Endothelial cell (in vitro differentiated cells): ENCODE data around the gene FXYD7. TPM values are rescaled to one million over a fixed set of nuclear protein-coding genes. Genes with fewer than 3 reads are reported as not detected.

Experiments
- DNase-seq: peaks from one replicate; pipeline ENCODE4 v3.0.0; 2021; ENCODE audit warnings: low spot score
- H3K27ac Mint-ChIP-seq: one replicate; pipeline ENCODE4 v1.8.0; 2021; ENCODE audit warnings: mixed read lengths, inconsistent platforms; ENCODE audit not compliant: unreplicated experiment
- H3K27me3 Mint-ChIP-seq: one replicate; pipeline ENCODE4 v1.8.0; 2021; ENCODE audit warnings: mild to moderate bottlenecking, moderate library complexity, mixed read lengths, inconsistent platforms; ENCODE audit not compliant: unreplicated experiment
- H3K36me3 Mint-ChIP-seq: one replicate; pipeline ENCODE4 v1.8.0; 2021; ENCODE audit warnings: mild to moderate bottlenecking, low read depth, mixed read lengths, inconsistent platforms; ENCODE audit not compliant: unreplicated experiment
- H3K4me1 Mint-ChIP-seq: one replicate; pipeline ENCODE4 v1.8.0; 2021; ENCODE audit warnings: mild to moderate bottlenecking, mixed read lengths, inconsistent platforms; ENCODE audit not compliant: unreplicated experiment
- H3K4me3 Mint-ChIP-seq: one replicate; pipeline ENCODE4 v1.8.0; 2021; ENCODE audit warnings: mild to moderate bottlenecking, mixed read lengths, inconsistent platforms; ENCODE audit not compliant: unreplicated experiment
- H3K9me3 Mint-ChIP-seq: one replicate; pipeline ENCODE4 v1.8.0; 2021; ENCODE audit warnings: mixed read lengths, inconsistent platforms; ENCODE audit not compliant: unreplicated experiment
- total RNA-seq: library from RNA; stranded (reverse); fragmentation: NEBNext Ultra II Directional; extraction: Animal tissue kit (Norgen Biotek cat#: 25700); gene quantifications from one replicate; pipeline ENCODE4 v1.2.1, GENCODE V29; 2021; ENCODE audit not compliant: unreplicated experiment
- TF ChIP-seq, protein P1 (sequence below): fragments of 200-600 bp; sonication (generic); IDR thresholded peaks from one replicate; pipeline ENCODE4 v1.5.0; 2021; ENCODE audit warnings: antibody characterized with exemption; ENCODE audit not compliant: unreplicated experiment

FXYD7 gene
- total RNA-seq, 1 donor from 2014 or later, result 0.67 TPM

DNA sequence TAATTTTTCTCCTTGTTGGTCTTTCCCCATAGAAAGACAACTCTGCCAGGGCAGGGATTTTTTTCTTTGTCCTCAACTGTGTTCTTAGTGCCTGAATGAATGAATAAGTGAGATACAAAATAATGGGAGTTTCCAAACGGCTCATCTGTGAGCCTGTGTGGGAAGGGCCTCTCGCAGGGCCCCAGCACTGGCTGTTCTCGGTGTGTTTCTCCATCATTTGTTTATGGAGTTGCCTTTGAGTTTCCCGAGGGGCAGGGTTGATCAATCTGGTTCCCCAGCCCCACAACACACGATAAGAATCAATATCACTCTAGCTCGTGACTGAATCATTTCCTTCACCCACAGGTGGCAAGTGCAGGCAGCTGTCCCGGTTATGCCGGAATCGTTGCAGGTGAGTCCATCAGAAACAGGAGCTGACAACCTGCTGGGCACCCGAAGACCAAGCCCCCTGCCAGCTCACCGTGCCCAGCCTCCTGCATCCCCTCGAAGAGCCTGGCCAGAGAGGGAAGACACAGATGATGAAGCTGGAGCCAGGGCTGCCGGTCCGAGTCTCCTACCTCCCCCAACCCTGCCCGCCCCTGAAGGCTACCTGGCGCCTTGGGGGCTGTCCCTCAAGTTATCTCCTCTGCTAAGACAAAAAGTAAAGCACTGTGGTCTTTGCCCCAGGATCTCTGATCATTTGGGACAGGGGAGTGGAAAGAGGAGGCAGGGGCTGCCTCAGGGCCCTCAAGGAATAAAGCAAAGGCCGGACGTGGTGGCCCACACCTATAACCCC is 26.4 kb downstream of the FXYD7 start:
- Mint-ChIP-seq H3K9me3 (no peaks in the 10 kb centered on the region), H3K36me3 (peaks cover 26% of the 10 kb centered on the region), H3K4me3 (no peak overlapping the region), H3K27ac (no peak overlapping the region), H3K27me3 (no peaks in the 10 kb centered on the region), H3K4me1 (no peaks in the 10 kb centered on the region)
- no peak for DNase-seq
- TF ChIP-seq, protein P1, sequence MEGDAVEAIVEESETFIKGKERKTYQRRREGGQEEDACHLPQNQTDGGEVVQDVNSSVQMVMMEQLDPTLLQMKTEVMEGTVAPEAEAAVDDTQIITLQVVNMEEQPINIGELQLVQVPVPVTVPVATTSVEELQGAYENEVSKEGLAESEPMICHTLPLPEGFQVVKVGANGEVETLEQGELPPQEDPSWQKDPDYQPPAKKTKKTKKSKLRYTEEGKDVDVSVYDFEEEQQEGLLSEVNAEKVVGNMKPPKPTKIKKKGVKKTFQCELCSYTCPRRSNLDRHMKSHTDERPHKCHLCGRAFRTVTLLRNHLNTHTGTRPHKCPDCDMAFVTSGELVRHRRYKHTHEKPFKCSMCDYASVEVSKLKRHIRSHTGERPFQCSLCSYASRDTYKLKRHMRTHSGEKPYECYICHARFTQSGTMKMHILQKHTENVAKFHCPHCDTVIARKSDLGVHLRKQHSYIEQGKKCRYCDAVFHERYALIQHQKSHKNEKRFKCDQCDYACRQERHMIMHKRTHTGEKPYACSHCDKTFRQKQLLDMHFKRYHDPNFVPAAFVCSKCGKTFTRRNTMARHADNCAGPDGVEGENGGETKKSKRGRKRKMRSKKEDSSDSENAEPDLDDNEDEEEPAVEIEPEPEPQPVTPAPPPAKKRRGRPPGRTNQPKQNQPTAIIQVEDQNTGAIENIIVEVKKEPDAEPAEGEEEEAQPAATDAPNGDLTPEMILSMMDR, result no peak

DNA sequence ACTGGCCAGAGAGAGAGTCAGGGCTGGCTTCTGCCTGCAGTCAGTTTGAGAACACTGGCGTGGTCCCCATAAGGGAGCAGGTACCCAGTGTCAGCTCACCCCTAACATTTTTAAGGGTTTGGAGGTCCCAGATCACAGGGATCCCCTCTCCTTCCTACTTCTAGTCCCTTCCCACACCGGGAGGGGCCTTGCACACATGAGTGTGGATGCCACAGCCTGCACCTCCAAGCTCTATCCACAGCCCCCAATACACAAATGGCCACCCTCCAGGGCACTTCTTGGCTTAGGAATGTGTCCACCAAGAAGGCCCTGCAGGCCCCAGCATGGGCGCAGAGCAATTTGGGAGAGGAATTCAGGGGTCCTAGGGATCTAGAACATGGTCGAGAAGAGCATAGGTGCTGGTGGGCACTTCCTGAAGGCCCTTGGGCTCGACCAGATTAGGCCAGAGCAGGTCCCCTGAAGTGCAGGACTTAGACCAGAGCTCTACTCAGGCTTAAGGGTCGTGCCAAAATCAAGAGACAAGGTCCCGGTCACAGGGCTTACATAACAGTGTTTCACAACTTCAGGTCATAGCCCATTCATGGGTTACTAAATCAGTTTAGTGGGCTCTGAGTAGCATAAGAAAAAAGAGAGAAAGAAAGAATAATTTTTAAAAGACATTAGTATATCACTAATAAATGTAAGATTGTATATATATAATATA is 27.5 kb downstream of the FXYD7 start:
- no peaks in the 10 kb centered on the region for H3K9me3 Mint-ChIP-seq
- no peak overlapping the region for H3K4me3 Mint-ChIP-seq
- DNase-seq, result no peak
- TF ChIP-seq, protein P1, result no peak
- H3K4me1 Mint-ChIP-seq, result no peaks in the 10 kb centered on the region
- H3K36me3 Mint-ChIP-seq, result peaks cover 16% of the 10 kb centered on the region
- H3K27ac Mint-ChIP-seq, result no peak overlapping the region
- H3K27me3 Mint-ChIP-seq, result no peaks in the 10 kb centered on the region

DNA sequence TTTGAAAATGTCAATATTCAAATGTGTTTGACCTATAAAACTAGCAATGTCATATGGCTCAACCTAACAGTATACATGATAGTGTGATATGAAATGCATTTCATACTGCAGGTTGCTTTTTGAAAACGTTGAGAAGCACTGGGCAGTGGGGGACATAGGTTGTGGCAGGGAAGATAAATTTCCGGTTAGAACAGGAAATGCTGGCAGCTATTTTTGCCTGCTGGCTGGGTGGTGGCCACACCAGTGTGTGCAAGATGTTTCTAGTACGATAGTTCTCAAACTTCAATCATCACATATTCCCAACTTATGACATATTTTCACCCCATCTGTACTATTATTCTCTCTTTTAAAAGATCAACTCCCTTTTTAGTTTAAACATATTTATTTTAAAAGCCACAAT is 28.7 kb downstream of the FXYD7 start:
- Mint-ChIP-seq H3K4me3 (no peak overlapping the region), H3K36me3 (peaks cover 4% of the 10 kb centered on the region), H3K4me1 (no peaks in the 10 kb centered on the region), H3K27ac (no peak overlapping the region), H3K27me3 (no peaks in the 10 kb centered on the region), H3K9me3 (no peaks in the 10 kb centered on the region)
- TF ChIP-seq, protein P1, result no peak
- no peak for DNase-seq

DNA sequence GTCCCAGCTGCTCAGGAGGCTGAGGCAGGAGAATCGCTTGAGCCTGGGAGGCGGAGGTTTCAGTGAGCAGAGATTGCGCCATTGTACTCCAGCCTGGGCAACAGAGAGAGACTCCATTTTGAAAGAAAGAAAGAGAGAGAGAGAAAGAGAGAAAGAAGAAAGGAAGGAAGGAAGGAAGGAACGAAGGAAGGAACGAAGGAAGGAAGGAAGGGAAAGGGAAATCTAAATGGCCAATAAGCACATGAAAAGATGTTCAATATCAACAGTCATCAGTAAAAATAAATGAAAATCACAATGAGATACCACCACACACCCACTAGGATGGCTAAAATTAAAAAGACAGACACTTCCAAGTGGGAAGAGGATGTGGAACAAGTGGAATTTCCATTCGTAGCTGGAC is 31.2 kb downstream of the FXYD7 start:
- peaks cover 5% of the 10 kb centered on the region for H3K36me3 Mint-ChIP-seq
- H3K27me3 Mint-ChIP-seq, result no peaks in the 10 kb centered on the region
- TF ChIP-seq, protein P1, result no peak
- no peak overlapping the region for H3K27ac Mint-ChIP-seq
- no peaks in the 10 kb centered on the region for H3K4me1 Mint-ChIP-seq
- H3K9me3 Mint-ChIP-seq, result no peaks in the 10 kb centered on the region
- no peak overlapping the region for H3K4me3 Mint-ChIP-seq
- DNase-seq, result no peak

DNA sequence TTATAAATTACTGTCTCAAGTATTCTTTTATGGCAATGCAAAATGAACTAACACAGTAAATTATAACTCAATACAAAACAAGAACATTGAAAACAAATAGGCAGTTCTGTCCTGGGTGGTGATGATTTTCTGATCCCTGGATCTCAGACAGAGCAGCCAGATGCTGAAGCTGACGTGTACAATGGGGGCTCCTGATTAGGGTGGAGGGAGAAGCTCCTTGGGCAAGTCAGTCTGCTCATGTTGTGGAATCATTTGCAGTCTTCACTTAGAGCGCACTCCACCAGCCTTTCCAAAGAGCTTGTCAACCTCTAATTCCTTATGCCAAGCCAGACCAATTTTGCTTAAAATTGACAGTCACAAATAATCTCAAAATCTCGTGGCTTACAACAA is 33.1 kb downstream of the FXYD7 start:
- H3K27ac Mint-ChIP-seq, result no peak overlapping the region
- H3K4me1 Mint-ChIP-seq, result no peaks in the 10 kb centered on the region
- H3K27me3 Mint-ChIP-seq, result no peaks in the 10 kb centered on the region
- TF ChIP-seq, protein P1, result no peak
- no peak overlapping the region for H3K4me3 Mint-ChIP-seq
- H3K36me3 Mint-ChIP-seq, result peaks cover 5% of the 10 kb centered on the region
- no peaks in the 10 kb centered on the region for H3K9me3 Mint-ChIP-seq
- DNase-seq, result no peak
